HG03060 (cell line): ENCODE data around the gene MAP2K1.
"Not testable (repeated sequence)": the region's sequence is repeated elsewhere in the genome, so short reads cannot be mapped to it uniquely, and the experiment has no call there.

Experiments used
- ATAC-seq: cut with Tn5 transposase; IDR thresholded peaks from one replicate; pipeline ENCODE4 v1.9.1; 2021; ENCODE audit warnings: low read depth, moderate number of reproducible peaks; ENCODE audit not compliant: unreplicated experiment

Gene MAP2K1

GRCh38 chr15:66390678-66391077 is 4.0 kb downstream of the MAP2K1 start:
- no peak for ATAC-seq

GRCh38 chr15:66393037-66393436 is 6.3 kb downstream of the MAP2K1 start:
- ATAC-seq: not testable (repeated sequence)

- no peak for ATAC-seq
Measured at GRCh38 chr15:66394472-66394871, 7.8 kb downstream of the MAP2K1 start.

GRCh38 chr15:66394915-66395314 is 8.2 kb downstream of the MAP2K1 start:
- ATAC-seq: no peak

GRCh38 chr15:66399276-66399675 is 12.6 kb downstream of the MAP2K1 start:
- ATAC-seq: no peak

- ATAC-seq: no peak
Measured at GRCh38 chr15:66400351-66400774, 13.7 kb downstream of the MAP2K1 start.

GRCh38 chr15:66401130-66402021 is 14.7 kb downstream of the MAP2K1 start:
- no peak for ATAC-seq

GRCh38 chr15:66402761-66403284 is 16.1 kb downstream of the MAP2K1 start:
- no peak for ATAC-seq

- no peak for ATAC-seq
Measured at GRCh38 chr15:66403323-66403722, 16.6 kb downstream of the MAP2K1 start.

GRCh38 chr15:66404122-66404521 is 17.4 kb downstream of the MAP2K1 start:
- no peak for ATAC-seq

- no peak for ATAC-seq
Measured at GRCh38 chr15:66404532-66404931, 17.8 kb downstream of the MAP2K1 start.

- no peak for ATAC-seq
Measured at GRCh38 chr15:66405007-66405406, 18.3 kb downstream of the MAP2K1 start.

GRCh38 chr15:66405615-66406014 is 18.9 kb downstream of the MAP2K1 start:
- ATAC-seq: no peak

GRCh38 chr15:66408254-66408653 is 21.5 kb downstream of the MAP2K1 start:
- no peak for ATAC-seq

- ATAC-seq: no peak
Measured at GRCh38 chr15:66408675-66409282, 22.1 kb downstream of the MAP2K1 start.

GRCh38 chr15:66409565-66410108 is 22.9 kb downstream of the MAP2K1 start:
- ATAC-seq: no peak

GRCh38 chr15:66411190-66411589 is 24.5 kb downstream of the MAP2K1 start:
- ATAC-seq: no peak

GRCh38 chr15:66412220-66412619 is 25.5 kb downstream of the MAP2K1 start:
- no peak for ATAC-seq

- ATAC-seq: no peak
Measured at GRCh38 chr15:66413579-66413978, 26.9 kb downstream of the MAP2K1 start.

GRCh38 chr15:66415360-66415759 is 28.6 kb downstream of the MAP2K1 start:
- ATAC-seq: no peak

GRCh38 chr15:66417736-66418135 is 31.0 kb downstream of the MAP2K1 start:
- no peak for ATAC-seq
